ENCODE measurements around the gene RNF26. TPM values are rescaled to one million over a fixed set of nuclear protein-coding genes. Genes with fewer than 3 reads are reported as not detected.

Gene RNF26
- total and polyA plus RNA-seq, 2 experiments from 2014 or later = 15.8 to 46.9 TPM

- Histone ChIP-seq H3K9me2 (replicated peaks; ENCODE audit: insufficient read depth) (no peaks in the 10 kb centered on the region), H2AFZ (no peak overlapping the region), H3K27ac (no peak overlapping the region), H3K36me3 (replicated peaks; ENCODE audit: insufficient read depth, low read depth) (peaks cover 4% of the 10 kb centered on the region), H3K9me3 (ENCODE audit: low read depth) (peaks cover 9% of the 10 kb centered on the region), H4K20me1 (ENCODE audit: insufficient read depth, poor library complexity, severe bottlenecking) (no peaks in the 10 kb centered on the region), H3K27me3 (no peaks in the 10 kb centered on the region), H3K79me2 (no peaks in the 10 kb centered on the region), H3K4me1 (ENCODE audit: insufficient read depth) (no peaks in the 10 kb centered on the region), H3K4me2 (no peak overlapping the region), H3K4me3 (no peak overlapping the region)
- TF ChIP-seq EZH2 (IDR thresholded peaks at IDR 0.05; ENCODE audit: borderline replicate concordance) (no peak), EZH2phosphoT487 (IDR thresholded peaks at IDR 0.05; ENCODE audit: low read depth, severe bottlenecking, unreplicated experiment) (no peak), CTCF (IDR thresholded peaks at IDR 0.05; ENCODE audit: poor library complexity) (no peak)
- DNase-seq (ENCODE audit: low spot score) = no peak
- 98% methylated on average over 10 of the region's 10 CpGs for WGBS (ENCODE audit: low lambda C conversion rate, missing lambda C conversion rate)
Measured at GRCh38 chr11:119290894-119291497, 43.3 kb upstream of the RNF26 start.

- Histone ChIP-seq H3K27me3 (no peaks in the 10 kb centered on the region), H3K4me2 (no peak overlapping the region), H3K4me3 (no peak overlapping the region), H3K4me1 (ENCODE audit: insufficient read depth) (no peaks in the 10 kb centered on the region), H4K20me1 (ENCODE audit: insufficient read depth, poor library complexity, severe bottlenecking) (no peaks in the 10 kb centered on the region), H3K9me2 (replicated peaks; ENCODE audit: insufficient read depth) (no peaks in the 10 kb centered on the region), H2AFZ (no peak overlapping the region), H3K36me3 (replicated peaks; ENCODE audit: insufficient read depth, low read depth) (peaks cover 4% of the 10 kb centered on the region), H3K9me3 (ENCODE audit: low read depth) (peaks cover 9% of the 10 kb centered on the region), H3K27ac (no peak overlapping the region), H3K79me2 (no peaks in the 10 kb centered on the region)
- TF ChIP-seq CTCF (IDR thresholded peaks at IDR 0.05; ENCODE audit: poor library complexity) (no peak), EZH2 (IDR thresholded peaks at IDR 0.05; ENCODE audit: borderline replicate concordance) (no peak), EZH2phosphoT487 (IDR thresholded peaks at IDR 0.05; ENCODE audit: low read depth, severe bottlenecking, unreplicated experiment) (no peak)
- 100% methylated on average over 3 of the region's 3 CpGs for WGBS (ENCODE audit: low lambda C conversion rate, missing lambda C conversion rate)
- DNase-seq (ENCODE audit: low spot score) = no peak
Measured at GRCh38 chr11:119293461-119293860, 40.9 kb upstream of the RNF26 start.

- H4K20me1 ChIP-seq (ENCODE audit: insufficient read depth, poor library complexity, severe bottlenecking) = no peaks in the 10 kb centered on the region
- no peaks in the 10 kb centered on the region for H3K79me2 ChIP-seq
- H3K27me3 ChIP-seq = no peaks in the 10 kb centered on the region
- H3K4me3 ChIP-seq = no peak overlapping the region
- DNase-seq (ENCODE audit: low spot score) = no peak
- no peak overlapping the region for H3K27ac ChIP-seq
- 76% methylated on average over 3 of the region's 3 CpGs for WGBS (ENCODE audit: low lambda C conversion rate, missing lambda C conversion rate)
- no peak overlapping the region for H3K4me2 ChIP-seq
- TF ChIP-seq CTCF (IDR thresholded peaks at IDR 0.05; ENCODE audit: poor library complexity) (no peak), EZH2phosphoT487 (IDR thresholded peaks at IDR 0.05; ENCODE audit: low read depth, severe bottlenecking, unreplicated experiment) (no peak)
- peaks cover 4% of the 10 kb centered on the region for H3K36me3 ChIP-seq (replicated peaks; ENCODE audit: insufficient read depth, low read depth)
- H3K4me1 ChIP-seq (ENCODE audit: insufficient read depth) = no peaks in the 10 kb centered on the region
- peaks cover 9% of the 10 kb centered on the region for H3K9me3 ChIP-seq (ENCODE audit: low read depth)
- no peak overlapping the region for H2AFZ ChIP-seq
- H3K9me2 ChIP-seq (replicated peaks; ENCODE audit: insufficient read depth) = no peaks in the 10 kb centered on the region
Measured at GRCh38 chr11:119295178-119295577, 39.1 kb upstream of the RNF26 start.

All from hepatocyte (in vitro differentiated cells).